LNCAP (cell line): Measurements from ENCODE around the gene RND1.
A peak's percentile ranks its signal among the peaks of the same experiment; 100 is the strongest.

Experiments used
- CTCF ChIP-seq: fragments of 450-650 bp; IDR thresholded peaks from 2 replicates; pipeline ENCODE4 v1.5.1; 2017; ENCODE audit warnings: mild to moderate bottlenecking

The RND1 gene

DNA sequence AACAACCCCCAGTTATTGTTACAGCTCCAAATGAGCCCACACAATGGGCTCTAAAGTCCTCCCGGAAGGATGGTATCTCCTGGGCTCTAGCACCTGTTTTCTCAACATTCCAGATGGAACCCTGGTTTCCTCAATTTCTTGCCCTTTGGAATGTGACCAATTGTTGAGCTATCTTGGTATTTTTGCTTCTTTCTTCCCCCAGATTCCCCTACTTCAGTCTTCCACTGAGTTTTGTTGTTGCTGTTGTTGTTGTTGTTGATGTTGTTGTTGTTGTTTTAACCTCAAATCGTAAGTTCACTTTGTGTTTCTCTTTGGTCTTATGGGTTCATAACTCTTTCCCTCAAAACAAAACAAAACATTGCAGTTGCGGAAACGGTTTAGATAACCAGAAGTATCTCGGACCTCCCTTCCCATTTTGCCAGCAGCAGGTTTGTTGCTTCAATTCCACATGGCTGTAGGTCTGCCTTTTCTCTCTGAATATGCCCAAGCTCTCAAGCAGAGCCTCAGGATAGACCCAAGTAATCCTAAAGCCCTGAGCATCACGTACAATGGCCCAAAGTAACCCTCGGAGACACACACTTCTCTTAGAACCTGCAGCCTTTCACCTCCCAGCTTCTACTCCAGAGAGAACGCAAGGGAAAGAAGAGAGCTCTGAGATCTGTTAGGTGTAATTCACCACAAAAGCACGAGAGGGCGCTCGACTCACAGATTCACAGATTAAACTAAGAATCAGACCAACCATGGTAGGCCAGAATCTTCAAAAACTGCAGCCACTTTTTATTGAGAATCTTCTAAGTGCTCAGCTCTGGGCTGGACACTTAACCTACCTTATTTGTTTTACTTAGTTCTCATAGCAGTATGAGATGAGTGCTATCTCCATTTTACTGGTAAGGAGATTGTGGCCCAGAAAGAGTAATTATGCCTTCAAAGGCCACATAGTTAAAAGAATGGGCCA lies 12.7 kb downstream of the RND1 start:
- TF ChIP-seq CTCF: peak; percentile 81

- TF ChIP-seq CTCF: no peak
Measured at GRCh38 chr12:48851883-48852733, 13.6 kb downstream of the RND1 start, which contains the start of gene DDX23. TSS of gene DDX23 (minus strand) at chr12:48852163. CDS start at chr12:48845782, 6,381 bp downstream.

GRCh38 chr12:48838048-48838447 lies 27.6 kb downstream of the RND1 start:
- TF ChIP-seq CTCF: no peak

GRCh38 chr12:48832321-48833060 lies 33.2 kb downstream of the RND1 start:
- no peak for TF ChIP-seq CTCF

DNA sequence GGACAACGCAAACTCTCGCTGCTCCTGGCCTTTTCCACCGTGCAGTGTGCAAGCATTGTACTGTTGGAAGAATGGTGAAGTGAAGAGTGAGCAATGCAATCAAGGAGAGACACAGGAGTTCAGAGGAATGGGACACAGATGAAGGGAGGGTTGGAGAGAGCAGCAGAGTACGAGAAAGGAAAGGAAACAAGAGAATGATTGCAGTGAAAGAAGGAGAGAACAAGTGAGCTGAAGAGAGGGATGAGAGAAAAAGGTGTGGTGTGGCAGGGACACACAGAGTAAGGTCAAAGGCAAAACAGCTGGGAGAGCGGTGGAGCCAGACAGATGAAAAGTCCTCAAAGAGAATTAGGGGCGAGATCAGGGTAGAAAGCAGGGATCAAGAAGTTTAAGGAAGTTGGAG lies 34.4 kb downstream of the RND1 start:
- no peak for TF ChIP-seq CTCF

DNA sequence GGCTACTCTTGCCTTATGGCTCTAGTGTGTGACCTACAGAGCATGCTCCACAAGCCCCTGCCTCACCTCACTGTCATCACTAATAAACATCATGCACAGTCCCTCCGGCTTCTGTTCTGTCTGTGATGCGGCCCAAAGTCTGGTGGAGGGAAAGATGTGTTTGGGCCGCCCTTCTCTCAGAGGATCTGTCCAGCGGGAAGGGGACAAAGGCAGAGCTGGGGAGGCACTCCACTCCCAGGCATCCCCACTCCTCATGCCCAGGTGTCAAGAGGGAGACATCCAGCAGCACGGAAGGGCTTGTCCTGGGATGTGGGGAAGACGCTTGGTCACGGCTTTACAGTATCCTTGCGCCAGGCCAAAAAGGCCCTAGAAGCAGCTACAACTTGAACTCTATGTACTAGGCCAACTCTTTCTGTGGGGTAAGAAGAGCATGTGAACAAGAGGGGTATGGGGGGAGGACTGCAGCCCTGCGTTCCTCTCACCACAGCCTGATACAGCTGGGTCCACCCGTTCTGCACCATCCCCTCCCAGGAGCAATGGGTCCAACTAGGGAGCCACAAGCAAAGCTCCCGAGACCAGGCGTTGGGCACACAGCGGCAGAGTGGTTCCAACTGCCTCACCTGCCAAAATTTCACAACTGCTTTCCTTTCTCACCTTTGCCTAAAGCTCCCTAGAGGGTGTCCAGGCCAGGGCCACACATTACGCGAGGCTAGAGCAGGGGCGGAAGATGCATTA lies 36.7 kb downstream of the RND1 start:
- TF ChIP-seq CTCF: no peak
